ENCODE data around the gene LCA5L. TPM values are rescaled to one million over a fixed set of nuclear protein-coding genes. Genes with fewer than 3 reads are reported as not detected.

Gene LCA5L
- 3.0 TPM for total RNA-seq
- long read RNA-seq, partial matches to known transcripts: 1 of 7 reads
- long read RNA-seq, other reads (novel, unspliced or antisense): 5 of 7 reads

- intact Hi-C loops (cut with DNase I): no loop called here
- H3K27ac ChIP-seq: peak within 1 kb of the TSS; percentile 93
- H3K4me3 ChIP-seq: peak within 1 kb of the TSS; percentile 98
- DNase-seq (peak; percentile 94), ATAC-seq (peak; percentile 97)
- no peaks in the 10 kb centered on the region for H3K27me3 ChIP-seq (ENCODE audit: low read depth)
- H3K36me3 ChIP-seq: no peaks in the 10 kb centered on the region
- TF ChIP-seq CTCF (IDR thresholded peaks at IDR 0.05): no peak
- H3K9me3 ChIP-seq: no peaks in the 10 kb centered on the region
- H3K4me1 ChIP-seq: peaks cover 17% of the 10 kb centered on the region
Measured at GRCh38 chr21:39445321-39446269, at the start of gene LCA5L. LCA5L (minus strand) TSS chr21:39445778; CDS start chr21:39428493, 17,285 bp downstream.

GRCh38 chr21:39489380-39489924 is 43.9 kb upstream of the LCA5L start:
- H3K27me3 ChIP-seq (ENCODE audit: low read depth): no peaks in the 10 kb centered on the region
- H3K27ac ChIP-seq: no peak overlapping the region
- no peak overlapping the region for H3K4me3 ChIP-seq
- H3K9me3 ChIP-seq: no peaks in the 10 kb centered on the region
- H3K4me1 ChIP-seq: no peaks in the 10 kb centered on the region
- DNase-seq (no peak), ATAC-seq (no peak)
- no peaks in the 10 kb centered on the region for H3K36me3 ChIP-seq
- no peak for TF ChIP-seq CTCF (IDR thresholded peaks at IDR 0.05)
- intact Hi-C loops (cut with DNase I): no loop called here

GRCh38 chr21:39484711-39485276 is 39.2 kb upstream of the LCA5L start:
- TF ChIP-seq CTCF (IDR thresholded peaks at IDR 0.05): no peak
- intact Hi-C loops (cut with DNase I): no loop called here
- ATAC-seq (no peak), DNase-seq (no peak)
- Histone ChIP-seq H3K36me3 (no peaks in the 10 kb centered on the region), H3K9me3 (no peaks in the 10 kb centered on the region), H3K4me1 (no peaks in the 10 kb centered on the region), H3K27me3 (ENCODE audit: low read depth) (no peaks in the 10 kb centered on the region), H3K4me3 (no peak overlapping the region), H3K27ac (no peak overlapping the region)

- H3K36me3 ChIP-seq: no peaks in the 10 kb centered on the region
- no peaks in the 10 kb centered on the region for H3K4me1 ChIP-seq
- no peaks in the 10 kb centered on the region for H3K27me3 ChIP-seq (ENCODE audit: low read depth)
- no peak overlapping the region for H3K27ac ChIP-seq
- TF ChIP-seq CTCF (IDR thresholded peaks at IDR 0.05): no peak
- H3K4me3 ChIP-seq: no peak overlapping the region
- ATAC-seq: no peak
- no peaks in the 10 kb centered on the region for H3K9me3 ChIP-seq
- intact Hi-C loops (cut with DNase I): no loop called here
- no peak for DNase-seq
Measured at GRCh38 chr21:39483917-39484316, 38.3 kb upstream of the LCA5L start.

GRCh38 chr21:39481886-39482285 is 36.3 kb upstream of the LCA5L start:
- Histone ChIP-seq H3K4me1 (no peaks in the 10 kb centered on the region), H3K27ac (no peak overlapping the region), H3K9me3 (no peaks in the 10 kb centered on the region), H3K36me3 (no peaks in the 10 kb centered on the region), H3K4me3 (no peak overlapping the region), H3K27me3 (ENCODE audit: low read depth) (no peaks in the 10 kb centered on the region)
- no peak for TF ChIP-seq CTCF (IDR thresholded peaks at IDR 0.05)
- DNase-seq (no peak), ATAC-seq (no peak)
- intact Hi-C loops (cut with DNase I): no loop called here

All from lower lobe of right lung (tissue), 2 donors.